SK-N-SH (cell line): ENCODE results near the gene BRICD5. TPM values are rescaled to one million over a fixed set of nuclear protein-coding genes. Genes with fewer than 3 reads are reported as not detected.

ENCODE experiments used
- CTCF ChIA-PET: fragments of 300-600, 350-600 bp; formaldehyde crosslinking; extraction: SDS; loops from one replicate; lab custom pipeline; 2021; lab: Yijun Ruan, JAX
- POLR2A ChIA-PET: fragments of 350-600 bp; sonication (Branson Sonifier 250); formaldehyde crosslinking; extraction: SDS; loops from one replicate; lab custom pipeline; 2020; ENCODE audit warnings: antibody characterized with exemption, inconsistent platforms; lab: Yijun Ruan, JAX
- DNase-seq: peaks from one replicate; pipeline ENCODE4 v3.0.0; 2012
- H2AFZ ChIP-seq: fragments of 200-600 bp; sonication (generic); 2 replicates; pipeline ENCODE4 v1.8.1; 2016; ENCODE audit warnings: antibody characterized with exemption, mild to moderate bottlenecking, low read depth
- H3F3A ChIP-seq: fragments of 200-600 bp; sonication (generic); replicated peaks from 2 replicates; pipeline ENCODE3; 2016; ENCODE audit warnings: antibody characterized with exemption, mild to moderate bottlenecking; ENCODE audit not compliant: insufficient read depth
- H3K27ac ChIP-seq, 2 experiments: fragments of 200-500 bp in 1 of 2; fragments of 200-600 bp in 1 of 2; sonication (Bioruptor generic) in 1 of 2; sonication (generic), shearing (Covaris generic) in 1 of 2; 2 replicates each; pipeline versions ENCODE4 v1.5.1 to v1.6.1; 2014 to 2016; ENCODE audit warnings: low read depth in 2 of 2, inconsistent platforms in 1 of 2, low read length in 1 of 2, mild to moderate bottlenecking in 1 of 2, mixed read lengths in 1 of 2
- H3K27me3 ChIP-seq: fragments of 200-600 bp; sonication (generic), shearing (Covaris generic); 2 replicates; pipeline ENCODE4 v1.6.1; 2016; ENCODE audit warnings: mixed run types; ENCODE audit not compliant: insufficient read depth
- H3K36me3 ChIP-seq, 2 experiments: fragments of 200-500 bp in 1 of 2; fragments of 200-600 bp in 1 of 2; sonication (Bioruptor generic) in 1 of 2; sonication (generic) in 1 of 2; replicated peaks in 1 of 2; 2 replicates each; pipeline versions ENCODE3 to v1.5.1; 2014 to 2016; ENCODE audit warnings: low read length in 1 of 2, mild to moderate bottlenecking in 1 of 2; ENCODE audit not compliant: insufficient read depth in 2 of 2, control insufficient read depth in 1 of 2
- H3K4me1 ChIP-seq, 2 experiments: fragments of 200-500 bp in 1 of 2; fragments of 200-600 bp in 1 of 2; sonication (Bioruptor generic) in 1 of 2; sonication (generic), shearing (Covaris generic) in 1 of 2; 2 replicates each; pipeline versions ENCODE4 v1.5.1 to v1.6.1; 2014 to 2016; ENCODE audit warnings: low read depth in 1 of 2, low read length in 1 of 2, mixed run types in 1 of 2; ENCODE audit not compliant: insufficient read depth in 2 of 2, control insufficient read depth in 1 of 2
- H3K4me2 ChIP-seq: fragments of 200-600 bp; sonication (generic), shearing (Covaris generic); 2 replicates; pipeline ENCODE4 v1.6.1; 2017; ENCODE audit warnings: mixed run types
- H3K4me3 ChIP-seq, 2 experiments: fragments of 200-500 bp in 1 of 2; fragments of 200-600 bp in 1 of 2; sonication (Bioruptor generic) in 1 of 2; sonication (generic), shearing (Covaris generic) in 1 of 2; 2 replicates each; pipeline versions ENCODE4 v1.5.1 to v1.8.1; 2014 to 2016; ENCODE audit warnings: low read depth in 2 of 2, inconsistent platforms in 1 of 2, low read length in 1 of 2, mild to moderate bottlenecking in 1 of 2, mixed read lengths in 1 of 2, moderate library complexity in 1 of 2
- H3K79me2 ChIP-seq: fragments of 200-600 bp; sonication (generic); 2 replicates; pipeline ENCODE4 v1.8.1; 2017; ENCODE audit warnings: mild to moderate bottlenecking; ENCODE audit not compliant: insufficient read depth
- H3K9ac ChIP-seq: fragments of 200-600 bp; sonication (generic); 2 replicates; pipeline ENCODE4 v1.6.1; 2017; ENCODE audit warnings: mixed run types
- H3K9me2 ChIP-seq: fragments of 200-600 bp; sonication (generic); 2 replicates; pipeline ENCODE4 v1.6.1; 2017; ENCODE audit warnings: mixed run types
- H3K9me3 ChIP-seq: fragments of 200-600 bp; sonication (generic); 2 replicates; pipeline ENCODE4 v1.6.1; 2017; ENCODE audit warnings: mixed run types, mild to moderate bottlenecking, moderate library complexity
- H4K20me1 ChIP-seq: fragments of 200-600 bp; sonication (generic); 2 replicates; pipeline ENCODE4 v1.6.1; 2017; ENCODE audit warnings: mild to moderate bottlenecking, mixed run types; ENCODE audit not compliant: insufficient read depth
- FOSL2 ChIP-seq: IDR thresholded peaks from 2 replicates; pipeline ENCODE4 v1.4.0; 2012; ENCODE audit warnings: low read depth, mild to moderate bottlenecking, moderate library complexity, borderline replicate concordance
- FOXJ3 ChIP-seq: sonication (generic); formaldehyde crosslinking; IDR thresholded peaks from 2 replicates; pipeline ENCODE4 v1.5.1; 2020; ENCODE audit warnings: mild to moderate bottlenecking, missing genetic modification reagents
- JUND ChIP-seq: IDR thresholded peaks from 2 replicates; pipeline ENCODE4 v1.4.0; 2012
- MAX ChIP-seq: IDR thresholded peaks from 2 replicates; pipeline ENCODE4 v1.4.0; 2012; ENCODE audit warnings: low read depth
- MEF2A ChIP-seq: IDR thresholded peaks from 2 replicates; pipeline ENCODE4 v1.4.0; 2012; ENCODE audit warnings: low read depth, borderline replicate concordance
- NRF1 ChIP-seq: IDR thresholded peaks from 2 replicates; pipeline ENCODE4 v1.6.1; 2012; ENCODE audit warnings: low read depth, mild to moderate bottlenecking, low read length
- RAD21 ChIP-seq: IDR thresholded peaks from 2 replicates; pipeline ENCODE4 v1.6.1; 2012; ENCODE audit warnings: mild to moderate bottlenecking, low read length
- RCOR1 ChIP-seq: fragments of 150-350 bp; IDR thresholded peaks from 2 replicates; pipeline ENCODE4 v1.6.1; 2017; ENCODE audit warnings: antibody characterized with exemption, low read length
- RFX5 ChIP-seq: IDR thresholded peaks from 2 replicates; pipeline ENCODE4 v1.6.1; 2012; ENCODE audit warnings: mild to moderate bottlenecking, improper control_type of control experiment, low read length
- RXRA ChIP-seq: IDR thresholded peaks from 2 replicates; pipeline ENCODE4 v1.4.0; 2012; ENCODE audit warnings: low read depth, mild to moderate bottlenecking, borderline replicate concordance
- SMC3 ChIP-seq: IDR thresholded peaks from 2 replicates; pipeline ENCODE4 v1.6.1; 2012; ENCODE audit warnings: low read depth, low read length, improper control_type of control experiment
- TAF1 ChIP-seq: IDR thresholded peaks from 2 replicates; pipeline ENCODE4 v1.6.1; 2012; ENCODE audit warnings: low read depth, mild to moderate bottlenecking, low read length, moderate library complexity, borderline replicate concordance
- TCF12 ChIP-seq: IDR thresholded peaks from 2 replicates; pipeline ENCODE4 v1.4.0; 2012
- YY1 ChIP-seq: IDR thresholded peaks from 2 replicates; pipeline ENCODE4 v1.4.0; 2012; ENCODE audit warnings: low read depth, mild to moderate bottlenecking
- WGBS: methylation state at CpG from one replicate; pipeline ENCODE4 v1.1.6; 2017; ENCODE audit warnings: low lambda C conversion rate; 5-methylcytosine and 5-hydroxymethylcytosine counted together
- polyA plus RNA-seq, 3 experiments: library from polyadenylated mRNA; depleted of rRNA; stranded (reverse); fragments of >200 nt; gene quantifications; 2 replicates each; pipeline ENCODE4 v1.2.3, GENCODE V29; 2012
- TF ChIP-seq, protein P1 (sequence below): IDR thresholded peaks from 2 replicates; pipeline ENCODE4 v1.4.0; 2012; ENCODE audit warnings: low read depth, borderline replicate concordance
- TF ChIP-seq, protein P2 (sequence below): IDR thresholded peaks from 2 replicates; pipeline ENCODE4 v1.4.0; 2012; ENCODE audit warnings: low read depth, borderline replicate concordance
- TF ChIP-seq, protein P3 (sequence below): fragments of 150-350 bp; IDR thresholded peaks from 2 replicates; pipeline ENCODE4 v1.6.1; 2016; ENCODE audit warnings: mild to moderate bottlenecking, low read depth, low read length

The BRICD5 gene
- polyA plus RNA-seq, 1 of the 3 experiments (the other 2 are of a cell fraction) = 2.3 TPM

DNA sequence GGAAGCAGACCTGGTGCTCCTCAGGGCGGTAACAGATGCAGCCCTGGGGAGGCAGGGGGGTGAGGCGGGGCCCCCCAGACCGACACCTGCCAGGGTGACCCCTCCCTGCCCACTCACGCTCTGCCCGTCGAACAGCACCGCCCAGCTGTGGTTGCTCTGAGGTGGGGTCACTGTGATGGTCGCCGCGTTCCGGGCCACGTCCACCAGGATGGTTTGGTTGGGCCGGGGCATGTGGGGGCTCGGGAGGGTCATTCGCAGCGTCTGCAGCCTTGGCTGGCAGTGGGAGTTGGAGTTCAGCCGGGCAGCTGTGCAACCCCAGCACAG lies 692 bp downstream of the BRICD5 start:
- Histone ChIP-seq H3K4me3 (no peak overlapping the region), H3K79me2 (peaks cover 34% of the 10 kb centered on the region), H4K20me1 (peaks cover 11% of the 10 kb centered on the region; the same call in 1 of the 2 replicates), H2AFZ (no peak overlapping the region), H3K9me2 (no peaks in the 10 kb centered on the region), H3K36me3 (peaks cover 0 to 36% of the 10 kb centered on the region in 2 experiments), H3K4me2 (no peak overlapping the region), H3K4me1 (peaks cover 11 to 36% of the 10 kb centered on the region in 2 experiments; a peak in 2 of 4 replicates), H3K27ac (no peak overlapping the region), H3K9ac (no peak overlapping the region), H3F3A (peaks cover 4% of the 10 kb centered on the region), H3K9me3 (no peaks in the 10 kb centered on the region), H3K27me3 (no peaks in the 10 kb centered on the region)
- CTCF ChIA-PET = interaction anchor here (2.0 kb wide), 1 partner anchor 15 kb away, joined by 9 read pairs; no protein-coding TSS in a partner anchor
- DNase-seq = no peak
- WGBS = 93% methylated on average over 10 of the region's 17 CpGs
- no peak for TF ChIP-seq RFX5
- POLR2A ChIA-PET = interaction anchor here (0.6 kb wide), 1 partner anchor 12 kb away, joined by 8 read pairs; no protein-coding TSS in a partner anchor

GRCh38 chr16:2209258-2210008 lies 1.2 kb downstream of the BRICD5 start:
- peaks cover 0 to 36% of the 10 kb centered on the region in 2 experiments for H3K36me3 ChIP-seq
- H4K20me1 ChIP-seq = peaks cover 11% of the 10 kb centered on the region; the same call in 1 of the 2 replicates
- H3K27ac ChIP-seq = no peak overlapping the region
- H3K9me2 ChIP-seq = no peaks in the 10 kb centered on the region
- peaks cover 10% of the 10 kb centered on the region for H3F3A ChIP-seq
- no peak overlapping the region for H3K4me3 ChIP-seq
- peaks cover 11 to 40% of the 10 kb centered on the region in 2 experiments; a peak in 3 of 4 replicates for H3K4me1 ChIP-seq
- no peaks in the 10 kb centered on the region for H3K9me3 ChIP-seq
- 88% methylated on average over 18 of the region's 29 CpGs for WGBS
- no peak overlapping the region for H2AFZ ChIP-seq
- ChIA-PET CTCF (interaction anchor here (1.1 to 2.0 kb wide), 2 partner anchors 14 to 187 kb away, joined by 3 to 9 read pairs; no protein-coding TSS in a partner anchor), POLR2A (interaction anchor here (0.6 kb wide), 1 partner anchor 13 kb away, joined by 8 read pairs; no protein-coding TSS in a partner anchor)
- no peaks in the 10 kb centered on the region for H3K27me3 ChIP-seq
- no peak overlapping the region for H3K4me2 ChIP-seq
- H3K9ac ChIP-seq = no peak overlapping the region
- no peak for DNase-seq
- TF ChIP-seq MAX (no peak), SMC3 (no peak), JUND (no peak), RAD21 (no peak), FOXJ3 (no peak), YY1 (no peak), RCOR1 (no peak), NRF1 (no peak), RXRA (no peak), TAF1 (no peak), FOSL2 (no peak), TCF12 (no peak), MEF2A (no peak)
- TF ChIP-seq, protein P1, sequence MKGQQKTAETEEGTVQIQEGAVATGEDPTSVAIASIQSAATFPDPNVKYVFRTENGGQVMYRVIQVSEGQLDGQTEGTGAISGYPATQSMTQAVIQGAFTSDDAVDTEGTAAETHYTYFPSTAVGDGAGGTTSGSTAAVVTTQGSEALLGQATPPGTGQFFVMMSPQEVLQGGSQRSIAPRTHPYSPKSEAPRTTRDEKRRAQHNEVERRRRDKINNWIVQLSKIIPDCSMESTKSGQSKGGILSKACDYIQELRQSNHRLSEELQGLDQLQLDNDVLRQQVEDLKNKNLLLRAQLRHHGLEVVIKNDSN = no peak
- TF ChIP-seq, protein P2, sequence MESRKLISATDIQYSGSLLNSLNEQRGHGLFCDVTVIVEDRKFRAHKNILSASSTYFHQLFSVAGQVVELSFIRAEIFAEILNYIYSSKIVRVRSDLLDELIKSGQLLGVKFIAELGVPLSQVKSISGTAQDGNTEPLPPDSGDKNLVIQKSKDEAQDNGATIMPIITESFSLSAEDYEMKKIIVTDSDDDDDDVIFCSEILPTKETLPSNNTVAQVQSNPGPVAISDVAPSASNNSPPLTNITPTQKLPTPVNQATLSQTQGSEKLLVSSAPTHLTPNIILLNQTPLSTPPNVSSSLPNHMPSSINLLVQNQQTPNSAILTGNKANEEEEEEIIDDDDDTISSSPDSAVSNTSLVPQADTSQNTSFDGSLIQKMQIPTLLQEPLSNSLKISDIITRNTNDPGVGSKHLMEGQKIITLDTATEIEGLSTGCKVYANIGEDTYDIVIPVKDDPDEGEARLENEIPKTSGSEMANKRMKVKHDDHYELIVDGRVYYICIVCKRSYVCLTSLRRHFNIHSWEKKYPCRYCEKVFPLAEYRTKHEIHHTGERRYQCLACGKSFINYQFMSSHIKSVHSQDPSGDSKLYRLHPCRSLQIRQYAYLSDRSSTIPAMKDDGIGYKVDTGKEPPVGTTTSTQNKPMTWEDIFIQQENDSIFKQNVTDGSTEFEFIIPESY = no peak
- TF ChIP-seq, protein P3, sequence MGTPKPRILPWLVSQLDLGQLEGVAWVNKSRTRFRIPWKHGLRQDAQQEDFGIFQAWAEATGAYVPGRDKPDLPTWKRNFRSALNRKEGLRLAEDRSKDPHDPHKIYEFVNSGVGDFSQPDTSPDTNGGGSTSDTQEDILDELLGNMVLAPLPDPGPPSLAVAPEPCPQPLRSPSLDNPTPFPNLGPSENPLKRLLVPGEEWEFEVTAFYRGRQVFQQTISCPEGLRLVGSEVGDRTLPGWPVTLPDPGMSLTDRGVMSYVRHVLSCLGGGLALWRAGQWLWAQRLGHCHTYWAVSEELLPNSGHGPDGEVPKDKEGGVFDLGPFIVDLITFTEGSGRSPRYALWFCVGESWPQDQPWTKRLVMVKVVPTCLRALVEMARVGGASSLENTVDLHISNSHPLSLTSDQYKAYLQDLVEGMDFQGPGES = no peak
- peaks cover 34% of the 10 kb centered on the region for H3K79me2 ChIP-seq
